Stimulated activated naive CD4-positive, alpha-beta T cell treated with Interleukin-2 at 50 U/mL for 16 hours (primary cell): ENCODE data around the gene CCDC8.
"Not testable (repeated sequence)": the region's sequence is repeated elsewhere in the genome, so short reads cannot be mapped to it uniquely, and the experiment has no call there.

Experiments
- DNase-seq: peaks from one replicate; lab custom pipeline; 2025; lab: John Stamatoyannopoulos, UW

The CCDC8 gene

GRCh38 chr19:46413262-46414031 is at the start of gene CCDC8:
TSS of gene CCDC8 (minus strand) at chr19:46413564. CDS start at chr19:46412810, 754 bp downstream.
- no peak for DNase-seq

- DNase-seq, result no peak
Observed at GRCh38 chr19:46461537-46461936, 48.2 kb upstream of the CCDC8 start.

- DNase-seq, result no peak
Observed at GRCh38 chr19:46460981-46461380, 47.6 kb upstream of the CCDC8 start.

- DNase-seq, result no peak
Observed at GRCh38 chr19:46460055-46460454, 46.7 kb upstream of the CCDC8 start.

- no peak for DNase-seq
Observed at GRCh38 chr19:46456930-46457329, 43.6 kb upstream of the CCDC8 start.

- DNase-seq, result no peak
Observed at GRCh38 chr19:46454244-46454643, 40.9 kb upstream of the CCDC8 start.

GRCh38 chr19:46453661-46454060 is 40.3 kb upstream of the CCDC8 start:
- DNase-seq, result no peak

GRCh38 chr19:46452186-46452585 is 38.8 kb upstream of the CCDC8 start:
- DNase-seq, result no peak

- no peak for DNase-seq
Observed at GRCh38 chr19:46451352-46451751, 38.0 kb upstream of the CCDC8 start.

GRCh38 chr19:46450737-46451136 is 37.4 kb upstream of the CCDC8 start:
- no peak for DNase-seq

- no peak for DNase-seq
Observed at GRCh38 chr19:46449228-46449627, 35.9 kb upstream of the CCDC8 start.

- DNase-seq, result no peak
Observed at GRCh38 chr19:46448601-46449000, 35.2 kb upstream of the CCDC8 start.

- no peak for DNase-seq
Observed at GRCh38 chr19:46447824-46448223, 34.5 kb upstream of the CCDC8 start.

- no peak for DNase-seq
Observed at GRCh38 chr19:46447006-46447405, 33.6 kb upstream of the CCDC8 start.

- no peak for DNase-seq
Observed at GRCh38 chr19:46446021-46446420, 32.7 kb upstream of the CCDC8 start.

- DNase-seq, result no peak
Observed at GRCh38 chr19:46442808-46443450, 29.6 kb upstream of the CCDC8 start.

- no peak for DNase-seq
Observed at GRCh38 chr19:46441866-46442265, 28.5 kb upstream of the CCDC8 start.

- not testable (repeated sequence) for DNase-seq
Observed at GRCh38 chr19:46435689-46436088, 22.3 kb upstream of the CCDC8 start.

GRCh38 chr19:46435009-46435408 is 21.6 kb upstream of the CCDC8 start:
- DNase-seq, result no peak

GRCh38 chr19:46433470-46433869 is 20.1 kb upstream of the CCDC8 start:
- not testable (repeated sequence) for DNase-seq

GRCh38 chr19:46431824-46432223 is 18.5 kb upstream of the CCDC8 start:
- no peak for DNase-seq

GRCh38 chr19:46429999-46430398 is 16.6 kb upstream of the CCDC8 start:
- DNase-seq, result no peak

- DNase-seq, result no peak
Observed at GRCh38 chr19:46428239-46429135, 15.1 kb upstream of the CCDC8 start, which contains the start of gene PNMA8C. TSS of gene PNMA8C (minus strand) at chr19:46428936. CDS start at chr19:46428359, 577 bp downstream.
